HG03342 (cell line): Measurements from ENCODE around the gene CFAP157.

Source experiments
- ATAC-seq: cut with Tn5 transposase; IDR thresholded peaks from one replicate; pipeline ENCODE4 v1.9.1; 2021; ENCODE audit warnings: mild to moderate bottlenecking, moderate library complexity; ENCODE audit not compliant: unreplicated experiment

CFAP157 gene

DNA sequence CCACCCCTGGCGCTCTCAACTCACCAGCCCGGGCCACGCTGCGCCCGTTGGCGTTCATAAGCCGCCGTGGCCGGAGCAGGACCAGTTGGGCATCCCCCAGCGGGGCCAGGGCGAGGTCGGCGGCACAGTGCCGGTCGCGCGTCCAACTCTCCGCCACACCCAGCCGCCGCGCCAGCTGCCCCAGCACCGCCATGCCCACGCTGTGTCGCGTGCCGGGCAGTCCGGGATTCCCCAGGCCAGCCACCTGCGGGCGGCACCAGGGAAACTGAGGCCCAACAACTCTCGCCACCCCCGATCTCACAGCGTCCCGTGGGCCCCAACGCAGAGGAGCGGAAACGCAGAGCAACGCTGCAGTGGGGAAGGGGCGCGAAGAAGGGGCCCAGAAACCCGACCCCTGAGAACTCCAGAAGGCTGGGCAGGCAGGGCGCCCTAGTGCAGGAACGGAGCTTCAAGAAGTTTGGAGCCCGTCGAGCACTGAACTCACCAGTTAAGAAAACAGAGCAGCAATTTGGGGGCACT lies 8.2 kb downstream of the CFAP157 start:
- no peak for ATAC-seq

DNA sequence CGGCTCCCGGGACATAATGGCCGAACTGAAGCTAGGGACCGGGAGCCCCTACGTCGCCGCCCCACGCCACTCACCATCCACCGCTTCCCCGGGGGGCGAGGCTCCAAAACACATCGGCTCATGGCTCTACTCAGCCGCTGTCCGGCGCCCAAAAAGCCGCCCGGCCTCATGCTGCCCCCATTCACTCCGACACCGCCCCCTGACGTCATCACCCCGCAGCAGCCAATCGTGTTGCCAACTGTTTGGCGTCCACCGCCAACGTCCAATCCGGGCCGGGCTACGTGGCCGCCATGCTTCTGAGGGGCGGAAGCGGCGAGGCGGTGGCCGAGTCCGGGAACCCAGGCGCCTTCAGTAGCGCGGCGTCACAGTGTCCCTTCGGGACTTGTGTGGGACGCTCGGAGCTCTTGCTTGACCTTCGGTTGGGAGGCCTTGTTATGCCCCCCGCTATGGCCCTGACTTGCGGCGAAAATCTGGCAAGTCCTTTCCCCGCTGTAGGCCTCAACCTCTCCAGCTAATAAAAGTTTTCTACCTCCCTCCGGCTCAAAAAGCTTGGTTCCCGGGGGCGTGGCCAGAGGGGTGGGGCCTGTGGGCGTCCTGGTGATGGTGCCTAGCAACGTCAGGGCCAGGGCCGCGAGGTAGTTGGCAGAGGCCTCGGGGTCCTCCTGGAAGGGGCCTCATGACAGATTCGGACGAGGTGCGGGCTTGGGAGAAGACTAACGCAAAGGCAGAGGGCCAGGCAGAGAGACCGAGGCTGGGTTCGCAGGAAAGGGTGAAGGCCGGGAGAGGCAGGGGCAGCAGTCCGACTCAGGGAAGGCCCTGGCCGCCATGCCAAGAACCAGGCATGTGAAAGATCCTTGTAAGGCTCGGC lies 8.9 kb downstream of the CFAP157 start, which contains the start of the genes PTRH1 and TTC16:
Gene PTRH1 (minus strand): TSS at position 194 of the 868 bp plus-strand sequence. CDS start 24 bp downstream, at position 170.
Gene TTC16 (plus strand): TSS at position 610 of the 868 bp plus-strand sequence. CDS start 67 bp downstream, at position 677.
- peak; percentile 90 for ATAC-seq

DNA sequence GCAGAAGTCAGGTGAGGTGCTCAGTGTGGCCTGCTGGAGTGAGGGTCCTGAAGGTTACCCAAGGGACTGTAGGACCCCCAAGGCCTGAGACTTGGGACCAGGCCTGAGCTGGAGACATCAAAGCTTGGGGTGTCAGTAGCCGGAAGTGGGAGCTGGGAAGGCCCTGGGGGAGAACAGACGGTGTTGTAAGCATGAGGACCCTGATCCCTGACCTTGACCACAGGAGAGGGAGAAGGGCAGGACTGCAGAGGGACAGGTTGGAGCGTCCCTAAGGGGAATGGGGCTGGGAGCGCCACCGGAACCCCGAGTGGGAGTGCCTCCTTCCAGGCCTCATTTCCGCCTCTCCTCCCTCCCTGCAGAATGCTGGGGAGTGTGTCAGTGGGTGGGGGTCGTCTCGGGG lies 9.6 kb downstream of the CFAP157 start:
- no peak for ATAC-seq

DNA sequence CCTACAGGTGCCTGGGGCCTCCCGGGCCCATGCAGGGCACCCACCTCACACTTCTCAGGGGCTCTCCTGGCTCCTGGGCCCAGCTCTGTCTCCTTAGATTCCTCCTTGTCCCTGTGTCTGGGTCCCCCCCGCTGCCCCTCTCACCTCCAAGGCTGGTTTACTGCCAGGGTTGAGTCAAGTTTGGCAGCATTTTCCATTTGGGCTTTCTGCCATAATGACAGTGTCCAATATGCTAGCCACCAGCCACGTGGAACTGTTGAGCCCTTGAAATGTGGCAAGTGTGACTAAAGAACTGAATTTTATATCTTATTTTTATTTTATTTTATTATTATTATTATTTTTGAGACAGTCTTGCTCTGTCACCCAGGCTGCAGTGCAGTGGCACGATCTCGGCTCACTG lies 11.0 kb downstream of the CFAP157 start:
- ATAC-seq, result no peak

DNA sequence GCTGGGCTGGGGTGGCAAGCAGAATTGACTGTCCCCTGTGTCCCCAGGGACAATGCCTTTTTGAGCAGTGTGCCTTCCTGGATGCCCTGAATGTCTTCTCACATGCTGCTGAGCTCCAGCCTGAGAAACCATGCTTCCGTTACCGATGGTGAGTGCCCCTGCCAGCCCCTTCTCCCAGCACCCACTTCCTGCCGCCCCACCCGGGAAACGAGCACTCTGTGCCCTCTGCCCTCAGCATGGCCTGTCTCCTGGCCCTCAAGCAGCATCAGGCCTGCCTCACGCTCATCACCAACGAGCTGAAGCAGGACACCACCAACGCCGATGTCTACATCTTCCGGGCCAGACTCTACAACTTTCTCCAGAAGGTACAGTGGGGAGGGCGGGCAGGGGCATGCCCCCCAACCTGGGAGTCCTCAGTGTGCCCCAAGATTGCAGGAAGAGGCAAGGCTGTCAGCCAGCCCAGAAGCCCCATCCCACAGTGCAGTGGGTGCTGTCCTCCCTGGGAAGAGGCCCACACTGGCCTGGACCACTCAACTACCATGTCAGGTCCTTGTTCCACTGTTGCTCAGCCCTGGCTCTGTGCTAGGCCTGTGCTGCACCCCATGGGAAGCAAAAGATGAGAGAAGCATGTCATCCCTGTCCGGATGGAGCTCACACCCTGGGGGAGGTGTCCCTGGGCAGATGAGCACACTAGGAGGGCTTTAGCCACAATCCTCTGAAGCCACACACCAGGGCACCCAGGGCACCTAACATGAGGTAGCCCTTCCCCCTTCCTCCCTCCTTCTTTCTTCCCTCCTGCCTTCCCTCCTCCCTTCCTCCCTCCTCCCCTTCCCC lies 13.5 kb downstream of the CFAP157 start:
- ATAC-seq, result no peak

DNA sequence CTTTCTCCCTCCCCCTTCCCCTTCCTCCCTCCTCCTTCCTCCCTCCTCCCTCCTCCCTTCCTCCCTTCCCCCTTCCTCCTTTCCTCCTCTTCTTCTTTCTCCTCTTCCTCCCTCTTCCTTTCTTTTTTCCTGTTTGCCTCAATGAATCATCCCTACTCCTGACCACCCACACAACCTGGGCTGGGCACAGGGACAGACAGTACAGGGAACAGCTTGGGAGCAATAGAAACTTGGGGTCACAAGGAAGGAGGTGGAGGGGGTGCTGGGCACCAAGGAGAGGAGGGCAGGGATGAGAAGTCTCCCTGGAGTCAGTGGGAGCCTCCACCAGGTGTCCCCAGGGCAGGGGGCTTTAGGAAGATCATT lies 14.1 kb downstream of the CFAP157 start:
- ATAC-seq, result no peak

DNA sequence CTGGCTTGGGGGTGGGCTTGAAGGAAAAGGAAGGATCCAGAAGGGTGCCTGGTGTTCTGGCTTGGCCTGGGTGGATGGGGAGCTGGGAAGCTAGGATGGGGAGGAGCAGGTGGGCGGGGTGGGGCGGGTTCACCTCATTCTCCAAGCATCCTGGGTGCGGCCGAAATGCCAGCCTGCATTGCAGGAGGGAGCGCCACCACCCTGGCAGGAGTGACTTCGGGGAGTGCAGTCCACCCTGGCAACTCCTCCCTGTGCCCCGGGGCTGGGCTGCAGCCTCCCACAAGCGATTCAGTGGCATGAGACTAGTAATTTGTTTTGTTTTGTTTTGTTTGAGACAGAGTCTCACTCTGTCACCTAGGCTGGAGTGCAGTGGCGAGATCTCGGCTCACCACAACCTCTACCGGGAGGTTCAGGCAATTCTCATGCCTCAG lies 14.6 kb downstream of the CFAP157 start:
- ATAC-seq, result no peak

DNA sequence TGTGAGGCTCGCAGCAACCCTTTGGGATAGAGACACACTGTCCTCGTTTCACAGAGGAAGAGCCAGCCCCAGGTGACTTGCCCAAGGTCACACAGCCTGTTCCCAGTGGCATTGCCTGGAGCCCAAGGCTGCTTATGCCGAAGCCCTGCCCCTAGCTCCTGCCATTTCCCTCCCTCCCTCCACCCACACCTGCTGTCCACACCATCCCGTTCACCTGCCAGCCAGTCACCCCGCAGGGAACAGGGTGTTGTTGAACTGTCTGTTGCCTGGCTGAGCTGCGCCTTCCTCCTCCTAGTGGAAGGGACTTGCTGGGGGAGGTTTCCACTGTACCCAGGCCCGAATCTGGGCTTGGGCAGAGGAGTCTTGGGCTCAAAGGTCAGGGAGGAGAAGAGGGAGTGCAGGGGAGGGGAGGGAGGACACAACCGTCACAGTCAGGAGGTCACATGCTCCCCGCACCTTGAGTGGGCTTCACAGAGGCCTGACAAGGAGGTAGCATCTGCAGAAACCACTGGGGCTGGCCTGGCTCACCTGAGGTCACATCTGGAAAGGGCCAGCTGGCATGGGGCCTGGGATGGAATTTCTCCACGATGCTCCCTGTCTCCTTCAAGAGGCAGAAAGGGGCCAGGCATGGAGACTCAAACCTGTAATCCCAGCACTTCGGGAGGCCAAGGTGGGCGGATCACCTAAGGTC lies 15.4 kb downstream of the CFAP157 start:
- ATAC-seq, result no peak

DNA sequence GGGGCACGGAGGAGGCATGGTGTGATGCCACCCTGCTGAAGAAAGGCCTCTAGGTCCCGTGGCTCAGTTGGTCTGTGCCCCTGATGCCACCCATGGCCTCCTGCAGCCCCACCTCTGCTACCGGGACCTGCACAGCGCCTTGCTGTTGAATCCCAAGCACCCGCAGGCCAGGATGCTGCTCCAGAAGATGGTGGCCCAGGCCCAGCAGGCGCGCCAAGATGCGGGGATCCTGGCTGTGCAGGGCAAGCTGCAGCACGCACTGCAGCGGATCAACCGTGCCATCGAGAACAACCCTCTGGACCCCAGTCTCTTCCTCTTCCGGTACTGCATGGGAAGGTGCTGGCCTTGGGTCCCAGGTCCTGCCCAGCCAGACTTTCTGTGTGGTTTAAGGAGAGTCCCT lies 16.2 kb downstream of the CFAP157 start:
- no peak for ATAC-seq

DNA sequence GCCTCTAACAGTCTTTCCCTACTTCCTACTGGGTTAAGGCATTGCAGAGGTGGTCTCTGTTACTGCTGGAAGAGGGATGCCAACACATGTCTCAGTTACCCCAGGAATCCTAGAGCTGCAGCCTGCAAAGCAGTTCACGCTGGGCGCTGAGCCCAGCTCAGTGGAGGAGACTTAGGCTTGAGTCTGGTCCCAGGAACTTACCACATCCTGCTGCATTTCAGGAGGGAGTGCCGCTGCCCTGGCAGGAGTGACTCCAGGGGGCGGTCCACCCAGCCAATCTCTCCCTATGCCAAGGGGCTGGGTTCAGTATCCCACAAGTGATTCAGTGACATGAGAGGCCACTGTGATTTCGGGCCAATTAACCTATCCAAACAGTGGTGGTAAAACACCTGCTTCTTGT lies 16.7 kb downstream of the CFAP157 start:
- no peak for ATAC-seq

DNA sequence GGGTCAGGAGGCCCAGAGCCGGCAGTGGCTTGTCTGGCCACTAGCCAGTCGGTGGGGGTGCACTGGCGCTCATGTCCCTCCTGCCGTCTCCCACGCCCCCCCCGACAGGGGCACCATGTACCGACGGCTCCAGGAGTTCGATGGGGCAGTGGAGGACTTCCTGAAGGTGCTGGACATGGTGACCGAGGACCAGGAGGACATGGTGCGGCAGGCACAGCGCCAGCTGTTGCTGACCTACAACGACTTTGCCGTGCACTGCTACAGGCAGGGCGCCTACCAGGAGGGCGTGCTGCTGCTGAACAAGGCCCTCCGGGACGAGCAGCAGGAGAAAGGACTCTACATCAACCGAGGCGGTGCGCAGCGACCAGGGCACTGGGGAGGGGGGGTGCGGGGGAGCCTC lies 17.2 kb downstream of the CFAP157 start:
- no peak for ATAC-seq

DNA sequence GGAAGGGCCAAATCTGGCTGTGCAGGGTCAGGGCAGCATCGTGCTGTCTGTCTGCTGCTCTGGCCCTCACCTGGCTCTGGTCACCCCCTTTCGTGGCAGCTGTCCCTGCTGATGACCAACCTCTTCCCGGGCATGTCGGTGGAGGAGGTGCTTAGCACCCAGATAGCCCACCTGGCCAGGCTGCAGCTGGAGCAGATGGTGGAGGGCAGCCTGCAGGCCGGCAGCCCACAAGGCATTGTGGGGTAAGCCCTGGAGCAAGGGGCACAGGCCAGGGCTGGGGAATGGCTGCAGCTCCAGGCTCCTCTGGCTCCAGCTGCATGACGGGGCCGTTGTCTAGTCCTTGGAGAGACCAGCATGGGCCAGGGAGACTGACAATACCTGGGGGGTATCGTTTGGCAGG lies 20.1 kb downstream of the CFAP157 start:
- ATAC-seq, result no peak

DNA sequence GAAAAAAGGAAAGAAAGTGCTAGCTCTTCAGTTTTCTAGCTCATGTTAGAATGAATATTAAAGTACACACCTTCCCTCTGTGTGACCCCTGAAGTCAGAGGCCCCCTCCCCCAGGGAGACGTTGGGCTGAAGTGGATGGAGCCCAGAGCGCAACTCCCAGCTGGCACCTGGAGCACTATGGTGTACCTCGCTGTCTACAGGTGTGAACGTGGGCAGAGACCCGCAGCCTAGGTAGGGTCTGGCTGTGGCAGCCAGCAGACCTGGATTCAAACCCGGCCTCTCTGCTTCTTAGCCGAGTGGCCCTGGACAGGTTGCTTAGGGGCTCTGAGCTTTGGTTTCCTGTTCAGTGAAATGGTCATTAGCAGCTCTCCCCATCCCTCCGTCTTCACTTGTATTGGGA lies 22.0 kb downstream of the CFAP157 start:
- ATAC-seq, result no peak

DNA sequence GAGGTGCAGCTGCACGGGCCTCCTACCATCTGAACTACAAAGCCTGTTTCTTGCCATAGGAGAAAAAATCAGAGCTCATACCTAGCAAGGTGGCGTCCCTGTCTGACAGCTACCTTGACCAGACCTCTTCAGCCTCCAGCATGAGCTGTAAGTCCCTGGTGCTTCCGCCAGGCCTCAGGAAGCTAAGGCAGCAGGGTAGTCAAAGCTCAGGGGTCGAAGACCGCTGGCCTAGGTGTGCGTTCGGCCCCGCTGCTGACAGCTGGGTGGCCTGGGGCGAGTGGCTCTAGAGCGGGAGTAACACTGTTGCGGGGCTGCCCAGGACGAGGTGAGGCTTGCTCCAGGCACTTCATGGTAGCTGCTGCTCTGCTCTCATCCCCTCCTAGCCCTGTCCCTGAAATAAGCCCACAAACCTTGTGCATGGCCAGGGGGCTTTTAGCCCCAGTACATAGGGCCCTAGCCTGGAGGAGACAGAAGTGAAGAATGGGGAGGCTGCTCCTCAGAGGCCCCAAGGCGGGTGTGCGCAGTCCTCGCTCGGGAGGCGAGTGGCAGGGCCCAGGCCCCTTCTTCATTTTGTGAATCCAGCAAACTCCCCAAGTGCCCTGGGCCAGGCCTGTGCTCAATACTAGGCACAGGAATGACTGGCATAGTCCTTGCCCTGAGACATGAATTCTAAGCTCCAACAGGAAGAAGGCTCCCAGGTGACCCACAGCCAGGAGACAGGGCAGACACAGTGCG lies 22.9 kb downstream of the CFAP157 start:
- no peak for ATAC-seq

DNA sequence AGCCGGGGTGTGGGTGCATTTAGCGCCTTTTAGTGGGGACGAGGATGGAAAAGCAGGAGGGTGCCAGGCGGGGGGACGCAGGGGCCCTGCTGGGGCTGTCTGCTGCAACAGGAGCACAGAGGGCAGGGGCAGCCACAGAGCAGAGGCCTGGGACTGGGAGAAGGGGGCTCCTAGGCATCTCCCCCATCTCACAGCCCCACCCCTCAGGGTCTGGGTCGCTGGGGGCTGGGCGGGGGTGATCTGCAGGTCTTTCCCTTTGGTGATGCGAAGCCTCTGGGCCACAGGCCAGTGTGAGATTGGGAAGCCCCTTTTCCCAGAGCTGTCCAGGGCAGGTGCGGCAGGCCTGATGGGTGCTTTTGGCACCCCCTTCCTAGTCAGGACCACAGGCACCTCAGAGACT lies 23.5 kb downstream of the CFAP157 start:
- no peak for ATAC-seq

DNA sequence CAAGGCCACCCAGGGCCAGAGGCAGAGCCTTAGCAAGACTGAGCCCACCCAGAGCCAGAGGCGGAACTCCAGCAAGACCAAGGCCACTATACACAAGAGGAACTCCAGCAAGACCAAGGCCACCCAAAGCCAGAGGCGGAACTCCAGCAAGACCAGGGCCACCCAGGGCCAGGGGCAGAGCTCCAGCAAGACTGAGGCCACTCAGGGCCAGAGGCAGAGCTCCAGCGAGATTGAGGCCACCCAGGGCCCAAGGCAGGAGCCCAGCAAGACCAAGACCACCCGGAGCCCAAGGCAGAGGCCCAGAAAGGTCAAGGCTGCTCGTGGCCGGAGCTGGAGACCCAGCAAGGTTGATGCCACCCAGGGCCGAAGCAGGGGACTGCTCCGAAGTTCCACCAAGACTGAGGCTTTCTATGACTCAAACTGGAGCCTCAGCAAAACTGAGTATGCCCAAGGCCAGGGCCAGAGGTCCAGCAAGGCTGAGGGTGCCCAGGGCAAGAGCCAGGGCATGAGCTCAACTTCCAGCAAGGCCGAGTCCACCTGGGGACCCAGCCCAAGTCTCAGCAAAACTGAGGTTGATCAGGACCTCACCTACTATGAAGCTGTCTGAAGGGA lies 24.1 kb downstream of the CFAP157 start:
- ATAC-seq, result no peak

DNA sequence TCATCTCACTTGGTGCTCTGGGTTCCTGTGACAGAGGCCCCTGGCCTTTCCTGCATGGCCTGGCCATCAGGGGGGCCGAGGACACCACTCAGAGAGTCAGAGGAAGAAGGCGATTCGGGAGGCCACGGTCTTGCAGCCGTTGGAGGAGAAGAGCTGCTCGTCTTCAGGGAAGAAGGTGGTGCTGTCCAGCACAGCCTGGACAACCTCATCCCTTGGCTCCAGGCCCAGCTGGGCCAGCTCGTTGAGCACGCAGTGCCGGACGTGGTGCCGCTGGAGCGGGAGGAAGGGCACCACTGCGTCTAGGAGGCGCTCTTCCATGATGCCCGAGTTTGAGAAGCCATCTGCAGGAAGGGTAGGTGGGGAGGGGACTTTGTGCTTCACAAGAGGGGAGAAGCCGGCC lies 25.1 kb downstream of the CFAP157 start:
- no peak for ATAC-seq

DNA sequence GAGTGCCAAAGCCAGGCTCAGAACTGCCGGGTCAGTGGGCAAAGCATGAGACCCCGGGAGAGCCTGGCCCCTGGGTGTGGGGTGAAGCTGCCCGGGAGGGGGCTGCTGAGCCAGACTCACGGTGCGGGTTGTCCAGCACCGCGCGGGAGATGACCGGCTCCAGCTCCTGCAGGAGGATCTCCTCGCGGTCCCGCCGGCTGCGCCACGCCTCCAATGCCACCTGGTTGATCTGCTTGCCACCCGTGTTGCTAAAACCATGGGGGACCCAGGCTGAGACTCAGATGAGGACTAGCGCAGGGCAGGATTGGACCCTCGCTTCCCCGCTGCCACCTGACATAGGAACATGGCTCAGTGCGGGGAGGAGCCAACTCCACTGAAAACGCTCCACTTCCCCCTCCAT lies 25.7 kb downstream of the CFAP157 start:
- no peak for ATAC-seq

DNA sequence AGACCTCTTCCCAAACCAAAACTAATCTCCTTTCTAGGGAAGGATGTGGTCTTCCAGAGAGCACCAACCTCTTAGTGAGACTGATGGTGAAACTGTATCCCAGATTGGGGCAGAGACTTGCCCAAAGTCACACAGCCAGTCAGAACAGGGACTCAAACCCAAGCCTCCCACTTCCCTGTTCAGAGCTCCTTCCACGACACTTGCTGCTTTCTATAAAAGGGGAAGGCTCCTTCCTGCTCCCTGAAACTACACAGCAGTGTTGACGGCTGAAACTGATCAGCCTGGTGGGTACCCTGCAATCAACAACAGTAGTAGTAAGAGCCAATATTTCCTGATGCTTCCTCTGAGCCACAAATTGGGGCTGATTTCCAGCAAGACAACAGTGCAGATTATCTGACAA lies 26.8 kb downstream of the CFAP157 start:
- ATAC-seq, result no peak

DNA sequence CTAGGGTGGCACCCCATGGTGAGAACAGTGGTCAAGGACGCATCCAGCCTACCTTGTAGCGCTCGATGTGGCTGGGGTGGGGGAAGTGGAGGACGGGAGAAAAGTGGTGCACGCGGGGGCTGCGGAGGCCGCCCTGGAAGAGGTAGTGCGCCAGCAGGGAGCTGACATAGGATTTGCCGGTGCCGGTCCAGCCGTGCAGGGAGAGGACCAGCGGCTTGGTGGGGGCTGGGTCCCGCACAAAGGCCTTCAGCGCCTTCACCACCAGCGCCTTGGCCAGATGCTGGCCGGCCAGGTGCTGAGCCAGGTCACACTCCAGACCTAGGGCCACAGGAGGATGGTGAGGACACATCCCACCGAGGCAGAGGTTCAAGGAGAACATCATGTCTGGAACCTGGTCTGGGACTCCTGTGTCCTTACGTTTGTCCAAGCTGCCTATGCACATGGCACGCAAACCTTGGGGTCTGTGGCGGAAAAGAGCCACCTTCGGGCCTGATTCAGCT lies 27.5 kb downstream of the CFAP157 start:
- no peak for ATAC-seq
